Upper lobe of left lung (tissue), 4 donors: Measurements from ENCODE around the gene ADAMTS8.

ENCODE experiments used
- POLR2AphosphoS5 ChIP-seq, 2 donors: sonication (generic); formaldehyde crosslinking; IDR thresholded peaks; one replicate each; pipeline ENCODE4 v1.5.1; 2017; ENCODE audit warnings: antibody characterized with exemption in 2 of 2
- TF ChIP-seq, protein P1 (sequence below), 6 experiments: fragments of 450-650 bp in 4 of 6; fragments of 200-600 bp in 2 of 6; sonication (generic) in 2 of 6; IDR thresholded peaks; one replicate each; pipeline ENCODE4 v1.5.1; 2016 to 2019; ENCODE audit warnings: antibody characterized with exemption in 6 of 6

DNA sequence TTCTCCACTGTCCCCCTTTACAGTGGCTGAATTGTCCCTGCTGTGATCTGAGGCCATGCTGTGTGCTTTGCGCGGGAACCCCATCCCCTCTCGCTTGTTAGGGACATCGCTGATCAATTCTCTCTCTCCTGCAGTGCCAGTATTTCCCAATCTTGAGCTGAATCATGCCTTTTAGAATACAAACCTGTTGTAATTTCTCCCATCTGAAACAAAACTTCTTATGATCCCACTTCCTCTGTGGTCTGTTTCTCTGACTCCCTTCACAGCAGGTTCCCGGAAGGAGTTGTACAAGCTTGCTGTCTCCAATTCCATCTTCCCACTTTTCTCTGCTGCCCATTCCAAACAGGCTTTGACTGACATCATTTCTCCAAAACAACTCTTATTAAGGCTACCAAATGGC is 36.9 kb upstream of the ADAMTS8 start:
- TF ChIP-seq, protein P1, sequence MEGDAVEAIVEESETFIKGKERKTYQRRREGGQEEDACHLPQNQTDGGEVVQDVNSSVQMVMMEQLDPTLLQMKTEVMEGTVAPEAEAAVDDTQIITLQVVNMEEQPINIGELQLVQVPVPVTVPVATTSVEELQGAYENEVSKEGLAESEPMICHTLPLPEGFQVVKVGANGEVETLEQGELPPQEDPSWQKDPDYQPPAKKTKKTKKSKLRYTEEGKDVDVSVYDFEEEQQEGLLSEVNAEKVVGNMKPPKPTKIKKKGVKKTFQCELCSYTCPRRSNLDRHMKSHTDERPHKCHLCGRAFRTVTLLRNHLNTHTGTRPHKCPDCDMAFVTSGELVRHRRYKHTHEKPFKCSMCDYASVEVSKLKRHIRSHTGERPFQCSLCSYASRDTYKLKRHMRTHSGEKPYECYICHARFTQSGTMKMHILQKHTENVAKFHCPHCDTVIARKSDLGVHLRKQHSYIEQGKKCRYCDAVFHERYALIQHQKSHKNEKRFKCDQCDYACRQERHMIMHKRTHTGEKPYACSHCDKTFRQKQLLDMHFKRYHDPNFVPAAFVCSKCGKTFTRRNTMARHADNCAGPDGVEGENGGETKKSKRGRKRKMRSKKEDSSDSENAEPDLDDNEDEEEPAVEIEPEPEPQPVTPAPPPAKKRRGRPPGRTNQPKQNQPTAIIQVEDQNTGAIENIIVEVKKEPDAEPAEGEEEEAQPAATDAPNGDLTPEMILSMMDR (IDR thresholded peaks at IDR 0.05): no peak
- TF ChIP-seq POLR2AphosphoS5 (IDR thresholded peaks at IDR 0.05): no peak
